ENCODE measurements around the gene NCAM2.

DNA sequence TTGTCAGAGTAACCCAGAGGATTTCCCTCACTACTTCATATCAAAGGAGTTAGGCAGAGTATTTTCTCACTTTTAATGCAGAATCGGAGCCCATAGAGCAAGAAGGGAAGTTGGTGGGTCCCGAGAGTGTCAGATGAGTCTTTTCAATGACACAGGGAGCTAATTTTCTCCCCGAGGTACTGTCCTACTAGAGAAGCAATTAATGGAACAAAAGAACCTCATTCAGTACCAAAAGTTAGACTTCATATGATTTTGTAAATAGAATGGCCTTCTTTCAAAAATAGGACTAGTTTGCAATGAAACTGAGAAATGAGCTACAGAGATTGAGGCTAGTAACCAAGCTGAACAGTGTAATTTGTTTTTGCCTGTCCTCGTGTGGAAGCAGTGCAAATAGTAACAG is 3.9 kb downstream of the NCAM2 start:
- TF ChIP-seq, protein P1, sequence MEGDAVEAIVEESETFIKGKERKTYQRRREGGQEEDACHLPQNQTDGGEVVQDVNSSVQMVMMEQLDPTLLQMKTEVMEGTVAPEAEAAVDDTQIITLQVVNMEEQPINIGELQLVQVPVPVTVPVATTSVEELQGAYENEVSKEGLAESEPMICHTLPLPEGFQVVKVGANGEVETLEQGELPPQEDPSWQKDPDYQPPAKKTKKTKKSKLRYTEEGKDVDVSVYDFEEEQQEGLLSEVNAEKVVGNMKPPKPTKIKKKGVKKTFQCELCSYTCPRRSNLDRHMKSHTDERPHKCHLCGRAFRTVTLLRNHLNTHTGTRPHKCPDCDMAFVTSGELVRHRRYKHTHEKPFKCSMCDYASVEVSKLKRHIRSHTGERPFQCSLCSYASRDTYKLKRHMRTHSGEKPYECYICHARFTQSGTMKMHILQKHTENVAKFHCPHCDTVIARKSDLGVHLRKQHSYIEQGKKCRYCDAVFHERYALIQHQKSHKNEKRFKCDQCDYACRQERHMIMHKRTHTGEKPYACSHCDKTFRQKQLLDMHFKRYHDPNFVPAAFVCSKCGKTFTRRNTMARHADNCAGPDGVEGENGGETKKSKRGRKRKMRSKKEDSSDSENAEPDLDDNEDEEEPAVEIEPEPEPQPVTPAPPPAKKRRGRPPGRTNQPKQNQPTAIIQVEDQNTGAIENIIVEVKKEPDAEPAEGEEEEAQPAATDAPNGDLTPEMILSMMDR (conservative IDR thresholded peaks at IDR 0.05; ENCODE audit: low read length) = no peak
- no peak for TF ChIP-seq EZH2phosphoT487 (IDR thresholded peaks at IDR 0.05; ENCODE audit: borderline replicate concordance)

Data from Loucy (cell line).